C4-2B (cell line): ENCODE results near the gene RBM47.

Source experiments
- H3K27ac ChIP-seq: fragments of 450-650 bp; 2 replicates; pipeline ENCODE4 v1.5.1; 2017
- CTCF ChIP-seq: fragments of 450-650 bp; conservative IDR thresholded peaks from 2 replicates; pipeline ENCODE4 v1.5.1; 2017; ENCODE audit warnings: mild to moderate bottlenecking
- ZFX ChIP-seq: fragments of 450-650 bp; IDR thresholded peaks from 2 replicates; pipeline ENCODE4 v1.6.1; 2017

The RBM47 gene

DNA sequence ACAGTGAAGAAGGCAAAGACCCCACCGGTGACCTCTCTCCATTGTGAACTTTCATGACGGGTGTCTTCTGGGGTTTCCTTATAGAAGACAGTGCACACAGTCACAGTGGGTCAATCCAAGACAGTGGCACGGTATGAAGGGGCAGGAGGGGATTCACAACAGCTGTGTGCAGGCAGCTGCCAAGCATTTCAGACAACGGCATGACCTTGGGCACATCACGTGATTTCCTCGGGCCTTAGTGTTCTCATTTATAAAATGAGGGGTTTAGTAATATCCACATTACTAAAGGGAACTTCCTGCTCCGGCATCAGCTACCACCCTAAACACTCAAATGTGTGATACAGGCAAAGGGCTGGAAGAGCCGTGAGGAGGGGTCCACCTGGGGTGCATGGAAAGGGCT is 42.9 kb downstream of the RBM47 start:
- TF ChIP-seq CTCF (no peak), ZFX (no peak)

DNA sequence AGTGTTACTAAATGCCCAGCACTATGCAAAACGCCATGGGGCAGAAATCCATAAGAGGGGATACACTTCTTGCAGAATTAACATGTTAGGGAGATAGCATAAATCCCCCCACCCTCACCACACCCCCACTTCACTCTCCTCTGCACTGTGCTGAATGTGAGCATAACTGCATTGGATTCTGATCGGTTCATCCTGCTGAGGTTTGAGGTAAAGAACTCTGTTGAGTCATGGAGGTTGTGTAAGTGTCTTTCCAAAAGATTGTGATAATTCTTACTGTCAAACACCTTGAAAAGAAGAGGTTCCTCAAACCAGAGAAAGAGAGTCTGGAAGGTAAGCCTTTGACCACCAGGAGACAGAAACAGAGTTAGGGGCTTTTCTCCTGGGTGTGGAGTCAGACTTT is 43.6 kb downstream of the RBM47 start:
- TF ChIP-seq CTCF (no peak), ZFX (no peak)
- no peak overlapping the region for H3K27ac ChIP-seq

More for the DNA sequence above, 42.9 kb downstream of the RBM47 start:
- peak overlapping the region; percentile 2; the same call in 1 of the 2 replicates for H3K27ac ChIP-seq

DNA sequence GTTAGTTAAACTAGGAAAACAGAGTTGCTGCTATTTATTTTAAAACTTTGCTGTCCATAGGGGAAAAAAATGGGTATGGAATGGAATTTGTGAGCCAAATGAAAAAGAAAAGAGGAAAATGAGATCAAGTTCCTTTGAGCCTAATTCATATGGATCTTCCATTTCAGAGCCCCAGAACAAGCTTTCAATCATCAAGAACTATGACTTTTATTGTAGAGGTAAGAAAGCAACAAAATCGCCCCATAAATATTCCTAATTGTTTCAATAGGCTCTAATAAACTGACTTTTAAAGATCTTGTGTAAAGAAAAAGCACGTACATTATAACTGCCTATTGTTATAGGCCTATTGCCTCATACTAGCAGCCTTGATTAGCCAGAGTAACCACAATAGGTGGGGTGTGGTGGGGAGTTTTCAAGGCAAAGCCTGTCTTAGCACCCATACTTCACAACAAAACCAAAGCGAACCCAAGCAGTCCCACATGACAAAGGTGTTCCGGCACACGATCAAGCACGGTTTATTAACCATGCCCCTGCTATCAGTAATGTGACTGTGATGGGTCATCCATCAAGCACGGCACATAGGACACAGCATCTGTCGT is 44.4 kb downstream of the RBM47 start:
- H3K27ac ChIP-seq, result no peak overlapping the region
- TF ChIP-seq ZFX, result no peak
- TF ChIP-seq CTCF, result no peak

- TF ChIP-seq CTCF (no peak), ZFX (no peak)
- no peak overlapping the region for H3K27ac ChIP-seq
Observed at GRCh38 chr4:40584517-40585141, 45.0 kb downstream of the RBM47 start.

- TF ChIP-seq CTCF, result no peak
- no peak for TF ChIP-seq ZFX
- H3K27ac ChIP-seq, result no peak overlapping the region
Observed at GRCh38 chr4:40583850-40584439, 45.7 kb downstream of the RBM47 start.

GRCh38 chr4:40582413-40582812 is 47.3 kb downstream of the RBM47 start:
- TF ChIP-seq ZFX (no peak), CTCF (no peak)
- H3K27ac ChIP-seq, result no peak overlapping the region
